GM10248 (cell line): ENCODE measurements around the gene HCRTR2.
"Not testable (repeated sequence)": the region's sequence is repeated elsewhere in the genome, so short reads cannot be mapped to it uniquely, and the experiment has no call there.

Source experiments
- CTCF ChIA-PET: fragments of 300-600 bp; sonication (Branson Sonifier 250); formaldehyde crosslinking; extraction: SDS; loops from one replicate; lab custom pipeline; 2021; ENCODE audit warnings: antibody characterized with exemption; lab: Yijun Ruan, JAX
- POLR2A ChIA-PET: fragments of 350-650 bp; sonication (Branson Sonifier 250); formaldehyde crosslinking; extraction: SDS; loops from one replicate; lab custom pipeline; 2020; ENCODE audit warnings: antibody characterized with exemption; lab: Yijun Ruan, JAX
- DNase-seq: peaks from one replicate; pipeline ENCODE4 v3.0.0; 2012; ENCODE audit errors: extremely low spot score
- TF ChIP-seq, protein P1 (sequence below): IDR thresholded peaks from 2 replicates; pipeline ENCODE4 v1.5.1; 2012; ENCODE audit warnings: mild to moderate bottlenecking, low read depth; ENCODE audit errors: extremely low read depth, missing control alignments, control extremely low read depth

The HCRTR2 gene

GRCh38 chr6:55142610-55143009 is 31.7 kb upstream of the HCRTR2 start:
- CTCF ChIA-PET: no interaction called here
- POLR2A ChIA-PET: no interaction called here
- TF ChIP-seq, protein P1, sequence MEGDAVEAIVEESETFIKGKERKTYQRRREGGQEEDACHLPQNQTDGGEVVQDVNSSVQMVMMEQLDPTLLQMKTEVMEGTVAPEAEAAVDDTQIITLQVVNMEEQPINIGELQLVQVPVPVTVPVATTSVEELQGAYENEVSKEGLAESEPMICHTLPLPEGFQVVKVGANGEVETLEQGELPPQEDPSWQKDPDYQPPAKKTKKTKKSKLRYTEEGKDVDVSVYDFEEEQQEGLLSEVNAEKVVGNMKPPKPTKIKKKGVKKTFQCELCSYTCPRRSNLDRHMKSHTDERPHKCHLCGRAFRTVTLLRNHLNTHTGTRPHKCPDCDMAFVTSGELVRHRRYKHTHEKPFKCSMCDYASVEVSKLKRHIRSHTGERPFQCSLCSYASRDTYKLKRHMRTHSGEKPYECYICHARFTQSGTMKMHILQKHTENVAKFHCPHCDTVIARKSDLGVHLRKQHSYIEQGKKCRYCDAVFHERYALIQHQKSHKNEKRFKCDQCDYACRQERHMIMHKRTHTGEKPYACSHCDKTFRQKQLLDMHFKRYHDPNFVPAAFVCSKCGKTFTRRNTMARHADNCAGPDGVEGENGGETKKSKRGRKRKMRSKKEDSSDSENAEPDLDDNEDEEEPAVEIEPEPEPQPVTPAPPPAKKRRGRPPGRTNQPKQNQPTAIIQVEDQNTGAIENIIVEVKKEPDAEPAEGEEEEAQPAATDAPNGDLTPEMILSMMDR: no peak
- no peak for DNase-seq

- ChIA-PET CTCF (no interaction called here), POLR2A (no interaction called here)
- no peak for DNase-seq
- TF ChIP-seq, protein P1: no peak
Measured at GRCh38 chr6:55153284-55153683, 21.0 kb upstream of the HCRTR2 start.

DNA sequence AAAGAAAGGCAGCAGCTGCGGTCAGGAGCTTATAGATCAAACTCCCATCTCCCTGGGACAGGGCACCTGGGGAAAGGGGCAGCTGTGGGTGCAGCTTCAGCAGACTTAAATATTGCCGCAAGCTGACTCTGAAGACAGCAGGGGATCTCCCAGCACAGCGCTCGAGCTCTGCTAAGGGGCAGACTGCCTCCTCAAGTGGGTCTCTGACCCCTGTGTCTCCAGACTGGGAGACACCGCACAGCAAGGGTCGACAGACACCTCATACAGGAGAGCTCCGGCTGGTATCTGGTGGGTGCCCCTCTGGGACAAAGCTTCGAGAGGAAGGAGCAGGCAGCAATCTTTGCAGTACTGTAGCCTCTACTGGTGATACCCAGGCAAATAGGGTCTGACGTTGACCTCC is 15.5 kb upstream of the HCRTR2 start:
- DNase-seq, CTCF ChIA-PET, POLR2A ChIA-PET: not testable (repeated sequence)

GRCh38 chr6:55167860-55168259 is 6.5 kb upstream of the HCRTR2 start:
- DNase-seq: no peak
- ChIA-PET CTCF (no interaction called here), POLR2A (no interaction called here)
- TF ChIP-seq, protein P1: no peak

GRCh38 chr6:55175078-55176049 is 1.0 kb downstream of the HCRTR2 start:
- no peak for DNase-seq
- POLR2A ChIA-PET: no interaction called here
- CTCF ChIA-PET: no interaction called here
- TF ChIP-seq, protein P1: no peak

- POLR2A ChIA-PET: no interaction called here
- TF ChIP-seq, protein P1: no peak
- CTCF ChIA-PET: no interaction called here
- DNase-seq: no peak
Measured at GRCh38 chr6:55176958-55177357, 2.6 kb downstream of the HCRTR2 start.

DNA sequence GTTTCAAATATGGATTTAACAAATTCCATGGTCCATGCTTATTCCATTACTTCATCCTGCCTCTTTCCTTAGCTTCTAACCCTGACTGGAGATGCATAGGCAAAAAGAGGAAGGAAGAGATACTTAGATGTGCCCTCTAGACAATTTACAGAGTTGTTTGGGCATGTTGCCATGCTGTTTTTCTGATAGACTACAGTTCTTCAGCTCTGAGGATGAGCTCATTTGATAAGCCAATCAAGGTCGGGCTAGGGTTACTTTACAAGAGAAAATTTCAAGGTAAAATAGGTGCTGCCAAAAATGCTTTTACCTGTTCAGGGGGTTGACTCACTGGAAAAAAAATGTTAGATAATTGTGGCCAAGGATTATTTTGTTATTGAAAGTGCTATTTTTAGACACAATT is 5.9 kb downstream of the HCRTR2 start:
- POLR2A ChIA-PET: no interaction called here
- TF ChIP-seq, protein P1: no peak
- DNase-seq: no peak
- CTCF ChIA-PET: no interaction called here
